ENCODE data around the gene FAM20A. TPM values are rescaled to one million over a fixed set of nuclear protein-coding genes. Genes with fewer than 3 reads are reported as not detected.

The FAM20A gene
- total and polyA plus RNA-seq, 2 of the 8 experiments (the other 6 are each of a cell fraction or from before 2014, with no cell fraction given), result 3.6 to 11.9 TPM

DNA sequence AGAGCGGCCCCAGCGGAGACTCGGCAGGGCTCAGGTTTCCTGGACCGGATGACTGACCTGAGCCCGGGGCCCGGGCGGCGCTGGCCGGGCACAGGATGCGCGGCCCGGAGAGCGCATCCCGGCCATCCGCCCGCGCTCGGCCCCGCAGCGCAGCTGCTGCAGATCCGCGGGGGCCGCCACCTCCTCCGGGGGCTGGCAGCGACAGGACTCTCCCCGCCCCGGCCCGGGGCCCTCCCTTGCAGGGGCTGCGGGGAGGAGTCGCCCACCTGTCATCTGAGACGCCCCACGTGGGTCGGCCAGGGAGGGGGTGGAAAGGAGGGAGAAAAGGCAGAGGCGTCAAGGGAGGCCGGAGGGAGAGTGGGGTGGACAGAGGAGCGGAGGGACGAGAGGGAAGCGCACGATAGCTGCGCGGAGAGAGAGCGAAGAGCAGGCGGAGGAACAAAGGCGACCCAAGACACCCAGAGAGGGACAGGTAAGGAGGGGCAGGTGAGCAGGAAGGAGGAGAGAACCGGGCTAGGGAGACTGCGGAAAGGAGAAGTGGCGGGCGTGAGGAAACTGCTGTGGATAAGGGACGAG is 89.4 kb downstream of the FAM20A start (continued):
- TF ChIP-seq SIN3A (conservative IDR thresholded peaks at IDR 0.05 in 1 of 2, IDR thresholded peaks at IDR 0.05 in 1 of 2; ENCODE audit: low read depth in 1 of 2, low read length in 2 of 2), result peak in 1 of 2 experiments; percentile 70; a peak in 2 of 4 replicates
- TF ChIP-seq CBX5 (IDR thresholded peaks at IDR 0.05; ENCODE audit: low read depth, low read length), result no peak
- TF ChIP-seq ZNF274 (IDR thresholded peaks at IDR 0.05; ENCODE audit: borderline replicate concordance, extremely low read depth, low read length), result no peak
- TF ChIP-seq KDM1A (IDR thresholded peaks at IDR 0.05; ENCODE audit: borderline replicate concordance, low read length), result no peak
- 0 out of 2 replicates have a peak, but pooled peaks have one; percentile 22 for TF ChIP-seq EGR1 (IDR thresholded peaks at IDR 0.05; ENCODE audit: borderline replicate concordance, low read depth, low read length)
- TF ChIP-seq E2F6 (IDR thresholded peaks at IDR 0.05), result peak; percentile 91
- peak; percentile 51 for TF ChIP-seq CTBP2 (IDR thresholded peaks at IDR 0.05; ENCODE audit: borderline replicate concordance, insufficient read depth, insufficient read length, low read length)
- TF ChIP-seq ATF2 (IDR thresholded peaks at IDR 0.05; ENCODE audit: low read length), result peak; percentile 82; the same call in 1 of the 2 replicates
- TF ChIP-seq SRF (IDR thresholded peaks at IDR 0.05; ENCODE audit: low read depth, low read length), result no peak
- TF ChIP-seq KDM4A (IDR thresholded peaks at IDR 0.05; ENCODE audit: low read depth, low read length, severe bottlenecking), result peak; percentile 68
- no peak for TF ChIP-seq RAD21 (IDR thresholded peaks at IDR 0.05 in 1 of 2, conservative IDR thresholded peaks at IDR 0.05 in 1 of 2; ENCODE audit: low read depth in 2 of 2, low read length in 2 of 2)
- TF ChIP-seq SP4 (IDR thresholded peaks at IDR 0.05; ENCODE audit: low read length), result peak; percentile 89; the same call in 1 of the 2 replicates
- no peak for TF ChIP-seq NANOG (IDR thresholded peaks at IDR 0.05; ENCODE audit: insufficient read depth, low read depth, low read length, poor library complexity, severe bottlenecking)
- TF ChIP-seq POLR2A (IDR thresholded peaks at IDR 0.05; ENCODE audit: control extremely low read depth in 1 of 2, low read depth in 2 of 2, low read length in 2 of 2), result peak in 1 of 2 experiments; percentile 56; a peak in 1 of 3 replicates
- TF ChIP-seq, protein P1, sequence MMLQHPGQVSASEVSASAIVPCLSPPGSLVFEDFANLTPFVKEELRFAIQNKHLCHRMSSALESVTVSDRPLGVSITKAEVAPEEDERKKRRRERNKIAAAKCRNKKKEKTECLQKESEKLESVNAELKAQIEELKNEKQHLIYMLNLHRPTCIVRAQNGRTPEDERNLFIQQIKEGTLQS (IDR thresholded peaks at IDR 0.05; ENCODE audit: insufficient read depth, low read depth, low read length), result 0 out of 2 replicates have a peak, but pooled peaks have one; percentile 9
